Fibroblast of lung (primary cell): Measurements from ENCODE around the gene DNM1.

Experiments used
- CTCF ChIP-seq, 2 donors: IDR thresholded peaks in 1 of 2; conservative IDR thresholded peaks in 1 of 2; 1 replicate in 1 of 2; 2 replicates in 1 of 2; pipeline ENCODE4 v1.5.1; 2011 to 2012; ENCODE audit warnings: low read length in 2 of 2, control low read depth in 1 of 2, inconsistent platforms in 1 of 2, low read depth in 1 of 2, mild to moderate bottlenecking in 1 of 2
- EZH2 ChIP-seq: IDR thresholded peaks from 2 replicates; pipeline ENCODE4 v1.5.1; 2012; ENCODE audit warnings: low read length, control low read depth, mild to moderate bottlenecking; ENCODE audit errors: missing control alignments

- TF ChIP-seq CTCF (conservative IDR thresholded peaks at IDR 0.05 in 1 of 2, IDR thresholded peaks at IDR 0.05 in 1 of 2; ENCODE audit: low read depth in 1 of 2, low read length in 2 of 2) (peak; percentile 23 to 64), EZH2 (no peak)
These were observed at the start of gene DNM1 for GRCh38 chr9:128203024-128203706.
